ENCODE measurements around the gene ECM1. TPM values are rescaled to one million over a fixed set of nuclear protein-coding genes. Genes with fewer than 3 reads are reported as not detected.

Gene ECM1
- total RNA-seq, 2 experiments from 2014 or later: 2.0 to 3.8 TPM

- peak within 1 kb of the TSS; percentile 89 for H3K4me3 ChIP-seq (ENCODE audit: low read depth, low read length, poor library complexity, severe bottlenecking)
- no peaks in the 10 kb centered on the region for H4K20me1 ChIP-seq (ENCODE audit: insufficient read depth, low read length)
- H3K9me3 ChIP-seq (ENCODE audit: low read length): no peaks in the 10 kb centered on the region
- peak within 1 kb of the TSS; percentile 50 for H3K27ac ChIP-seq (ENCODE audit: low read depth, low read length, poor library complexity, severe bottlenecking)
- H3K36me3 ChIP-seq (ENCODE audit: insufficient read depth, low read length): peaks cover 29% of the 10 kb centered on the region
- ChIA-PET POLR2A (interaction anchor here (0.5 to 1.8 kb wide), 4 partner anchors 29 to 125 kb away, joined by 3 to 8 read pairs (median 4); partner anchors contain the start of gene FALEC), CTCF (ENCODE audit: unreplicated experiment) (no interaction called here)
- intact Hi-C loops (cut with micrococcal nuclease; ENCODE audit: unreplicated experiment): loop anchor here (10.0 kb wide), 1 partner anchor 138 kb away; the partner anchor contains the start of gene ENSA
- H3K4me1 ChIP-seq (ENCODE audit: insufficient read depth, low read length, poor library complexity, severe bottlenecking): peaks cover 18% of the 10 kb centered on the region
- peak within 1 kb of the TSS; percentile 97 for H3K4me2 ChIP-seq (ENCODE audit: low read length)
- H2AFZ ChIP-seq (ENCODE audit: low read length): peak within 1 kb of the TSS; percentile 81
- peaks cover 18% of the 10 kb centered on the region; the same call in 1 of the 2 replicates for H3K79me2 ChIP-seq (ENCODE audit: insufficient read depth, low read depth, low read length)
- DNase-seq (ENCODE audit: low spot score): peak; percentile 99
- no TSS peak for BruUV-seq (replicated peaks)
- no peak for TF ChIP-seq EZH2phosphoT487 (IDR thresholded peaks at IDR 0.05; ENCODE audit: borderline replicate concordance, low read depth, low read length)
- TF ChIP-seq, protein P1, sequence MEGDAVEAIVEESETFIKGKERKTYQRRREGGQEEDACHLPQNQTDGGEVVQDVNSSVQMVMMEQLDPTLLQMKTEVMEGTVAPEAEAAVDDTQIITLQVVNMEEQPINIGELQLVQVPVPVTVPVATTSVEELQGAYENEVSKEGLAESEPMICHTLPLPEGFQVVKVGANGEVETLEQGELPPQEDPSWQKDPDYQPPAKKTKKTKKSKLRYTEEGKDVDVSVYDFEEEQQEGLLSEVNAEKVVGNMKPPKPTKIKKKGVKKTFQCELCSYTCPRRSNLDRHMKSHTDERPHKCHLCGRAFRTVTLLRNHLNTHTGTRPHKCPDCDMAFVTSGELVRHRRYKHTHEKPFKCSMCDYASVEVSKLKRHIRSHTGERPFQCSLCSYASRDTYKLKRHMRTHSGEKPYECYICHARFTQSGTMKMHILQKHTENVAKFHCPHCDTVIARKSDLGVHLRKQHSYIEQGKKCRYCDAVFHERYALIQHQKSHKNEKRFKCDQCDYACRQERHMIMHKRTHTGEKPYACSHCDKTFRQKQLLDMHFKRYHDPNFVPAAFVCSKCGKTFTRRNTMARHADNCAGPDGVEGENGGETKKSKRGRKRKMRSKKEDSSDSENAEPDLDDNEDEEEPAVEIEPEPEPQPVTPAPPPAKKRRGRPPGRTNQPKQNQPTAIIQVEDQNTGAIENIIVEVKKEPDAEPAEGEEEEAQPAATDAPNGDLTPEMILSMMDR (conservative IDR thresholded peaks at IDR 0.05; ENCODE audit: low read length): no peak
- no peaks in the 10 kb centered on the region for H3K9me2 ChIP-seq (ENCODE audit: insufficient read depth, low read length)
Observed at GRCh38 chr1:150486966-150487762, 20.7 kb upstream of the ECM1 start, which contains the start of gene TARS2. Gene TARS2, plus strand, starts transcription at chr1:150487419. Its CDS starts 32 bp downstream, at chr1:150487451.

DNA sequence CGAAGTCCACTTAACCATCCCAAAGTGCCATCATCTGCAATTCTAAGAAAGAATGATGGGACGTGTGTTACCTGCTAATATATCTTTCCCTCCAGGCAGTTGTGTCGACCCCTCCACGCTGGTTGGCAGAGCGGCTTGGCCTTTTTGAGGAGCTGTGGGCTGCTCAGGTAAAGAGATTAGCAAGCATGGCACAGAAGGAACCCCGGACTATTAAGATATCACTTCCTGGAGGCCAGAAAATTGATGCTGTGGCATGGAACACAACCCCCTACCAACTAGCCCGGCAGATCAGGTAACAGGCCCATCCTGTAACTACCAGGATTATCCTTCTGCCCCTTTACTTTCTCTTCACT is 20.2 kb upstream of the ECM1 start:
- CTCF ChIA-PET (ENCODE audit: unreplicated experiment): no interaction called here
- DNase-seq (ENCODE audit: low spot score): no peak
- Histone ChIP-seq H3K27ac (ENCODE audit: low read depth, low read length, poor library complexity, severe bottlenecking) (peak overlapping the region; percentile 40), H3K36me3 (ENCODE audit: insufficient read depth, low read length) (peaks cover 34% of the 10 kb centered on the region), H3K4me1 (ENCODE audit: insufficient read depth, low read length, poor library complexity, severe bottlenecking) (peaks cover 18% of the 10 kb centered on the region), H4K20me1 (ENCODE audit: insufficient read depth, low read length) (no peaks in the 10 kb centered on the region), H3K9me2 (ENCODE audit: insufficient read depth, low read length) (no peaks in the 10 kb centered on the region), H3K4me2 (ENCODE audit: low read length) (peak overlapping the region; percentile 97), H2AFZ (ENCODE audit: low read length) (peak overlapping the region; percentile 81; the same call in 1 of the 2 replicates), H3K79me2 (ENCODE audit: insufficient read depth, low read depth, low read length) (peaks cover 18% of the 10 kb centered on the region; the same call in 1 of the 2 replicates), H3K4me3 (ENCODE audit: low read depth, low read length, poor library complexity, severe bottlenecking) (peak overlapping the region; percentile 89), H3K9me3 (ENCODE audit: low read length) (no peaks in the 10 kb centered on the region)
- TF ChIP-seq, protein P1 (conservative IDR thresholded peaks at IDR 0.05; ENCODE audit: low read length): no peak
- BruUV-seq (replicated peaks): TSS peak; percentile 84
- intact Hi-C loops (cut with micrococcal nuclease; ENCODE audit: unreplicated experiment): loop anchor here (10.0 kb wide), 1 partner anchor 137 kb away; the partner anchor contains the start of gene ENSA
- POLR2A ChIA-PET: interaction anchor here (0.5 to 1.2 kb wide), 4 partner anchors 27 to 124 kb away, joined by 3 to 6 read pairs (median 4); partner anchors contain the start of gene FALEC

DNA sequence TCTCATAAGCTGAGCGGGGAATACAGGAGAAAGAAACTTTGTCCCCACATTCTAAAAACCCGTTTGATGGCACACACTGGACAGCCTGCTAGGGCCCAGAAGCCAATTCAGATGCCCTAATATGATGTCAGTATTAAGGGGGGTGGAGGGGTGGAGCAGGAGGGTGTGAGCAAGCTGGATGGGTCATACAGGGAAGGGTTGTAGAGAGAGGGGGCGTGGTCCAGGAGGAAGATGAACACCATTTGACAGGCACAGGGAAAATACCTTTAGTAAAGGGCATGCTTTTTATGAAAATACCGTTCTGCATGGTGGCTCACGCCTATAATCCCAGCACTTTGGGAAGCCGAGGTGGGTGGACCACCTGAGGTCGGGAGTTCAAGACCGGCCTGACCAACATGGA is 14.7 kb upstream of the ECM1 start:
- DNase-seq (ENCODE audit: low spot score): no peak
- Histone ChIP-seq H3K4me1 (ENCODE audit: insufficient read depth, low read length, poor library complexity, severe bottlenecking) (peaks cover 6% of the 10 kb centered on the region), H3K4me3 (ENCODE audit: low read depth, low read length, poor library complexity, severe bottlenecking) (no peak overlapping the region), H2AFZ (ENCODE audit: low read length) (no peak overlapping the region), H3K9me2 (ENCODE audit: insufficient read depth, low read length) (no peaks in the 10 kb centered on the region), H3K27ac (ENCODE audit: low read depth, low read length, poor library complexity, severe bottlenecking) (no peak overlapping the region), H3K36me3 (ENCODE audit: insufficient read depth, low read length) (peaks cover 69% of the 10 kb centered on the region), H3K4me2 (ENCODE audit: low read length) (no peak overlapping the region), H3K79me2 (ENCODE audit: insufficient read depth, low read depth, low read length) (peaks cover 8% of the 10 kb centered on the region; the same call in 1 of the 2 replicates), H3K9me3 (ENCODE audit: low read length) (no peaks in the 10 kb centered on the region), H4K20me1 (ENCODE audit: insufficient read depth, low read length) (no peaks in the 10 kb centered on the region)
- ChIA-PET CTCF (ENCODE audit: unreplicated experiment) (no interaction called here), POLR2A (interaction anchor here (0.7 kb wide), 2 partner anchors 35 to 167 kb away, joined by 3 to 4 read pairs; no protein-coding TSS in a partner anchor)
- TF ChIP-seq, protein P1 (conservative IDR thresholded peaks at IDR 0.05; ENCODE audit: low read length): no peak
- TF ChIP-seq EZH2phosphoT487 (IDR thresholded peaks at IDR 0.05; ENCODE audit: borderline replicate concordance, low read depth, low read length): no peak
- intact Hi-C loops (cut with micrococcal nuclease; ENCODE audit: unreplicated experiment): no loop called here
- BruUV-seq (replicated peaks): no TSS peak

All from OCI-LY7 (cell line).